DMS114 treated with DMSO at 0.1 percent for 48 hours (cell line): ENCODE results near the gene GRHL1.

Source experiments
- DNase-seq: peaks from one replicate; lab custom pipeline; 2025; ENCODE audit not compliant: unreplicated experiment; lab: John Stamatoyannopoulos, UW

GRHL1 gene

DNA sequence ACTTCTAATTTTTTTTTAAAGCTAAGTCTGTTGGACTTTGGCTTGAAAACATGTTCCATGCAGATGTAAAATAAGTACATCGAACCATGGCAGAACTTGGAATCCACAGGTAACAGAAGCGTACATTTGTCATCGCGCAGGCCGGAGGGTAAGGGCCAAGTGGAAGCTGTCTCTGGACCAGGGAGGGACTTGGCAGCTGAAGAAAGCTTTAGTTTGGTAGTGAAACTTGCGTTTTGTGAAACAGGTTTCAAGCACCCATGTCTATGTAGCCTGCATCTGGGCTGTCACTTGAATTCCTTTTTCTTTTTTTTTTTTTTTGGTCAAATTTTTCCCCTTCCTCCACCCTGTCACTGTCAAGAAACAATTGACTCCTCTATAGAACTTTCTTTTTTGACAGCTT is 20.4 kb downstream of the GRHL1 start:
- no peak for DNase-seq

DNA sequence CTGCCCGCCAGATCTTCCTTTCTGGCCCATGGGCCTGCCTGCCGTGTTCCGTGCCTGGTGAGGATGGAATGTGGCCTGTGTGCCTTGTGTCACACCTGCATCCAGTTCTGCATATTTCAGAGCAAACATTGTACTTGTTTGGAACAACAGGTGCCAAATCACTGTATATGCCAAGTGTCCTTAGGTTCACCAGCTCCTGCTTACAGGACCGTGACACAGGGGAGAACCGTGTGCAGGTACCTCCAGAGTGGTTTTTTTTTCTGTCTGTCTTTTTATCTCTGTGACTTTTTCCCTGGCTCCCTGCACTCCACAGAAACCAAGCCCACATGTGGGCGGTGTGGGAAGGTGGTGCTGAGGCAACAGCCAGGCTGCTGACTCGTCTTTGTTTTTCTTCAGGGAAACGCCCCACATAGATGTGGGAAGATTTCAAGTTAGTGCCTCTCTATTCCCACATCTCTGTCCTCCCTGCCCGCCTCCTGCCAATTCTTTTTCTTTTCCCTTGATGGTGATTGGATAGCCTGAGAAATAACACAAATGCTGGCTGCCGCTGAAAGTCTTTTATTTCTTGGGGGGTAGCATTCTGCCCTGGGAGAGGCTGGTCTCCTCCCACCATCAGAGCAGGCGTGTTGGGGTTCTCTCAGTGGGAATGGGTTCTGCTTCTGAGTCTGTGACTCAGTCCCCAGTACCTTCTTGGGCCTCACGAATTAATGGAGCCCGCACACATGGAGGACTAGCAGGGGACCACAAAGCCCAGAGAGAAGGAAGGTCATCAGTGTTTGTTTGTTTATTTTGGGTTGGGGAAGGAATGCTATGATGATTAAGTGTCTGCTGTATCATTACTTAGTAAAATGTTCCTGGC is 21.4 kb downstream of the GRHL1 start:
- DNase-seq, result no peak

DNA sequence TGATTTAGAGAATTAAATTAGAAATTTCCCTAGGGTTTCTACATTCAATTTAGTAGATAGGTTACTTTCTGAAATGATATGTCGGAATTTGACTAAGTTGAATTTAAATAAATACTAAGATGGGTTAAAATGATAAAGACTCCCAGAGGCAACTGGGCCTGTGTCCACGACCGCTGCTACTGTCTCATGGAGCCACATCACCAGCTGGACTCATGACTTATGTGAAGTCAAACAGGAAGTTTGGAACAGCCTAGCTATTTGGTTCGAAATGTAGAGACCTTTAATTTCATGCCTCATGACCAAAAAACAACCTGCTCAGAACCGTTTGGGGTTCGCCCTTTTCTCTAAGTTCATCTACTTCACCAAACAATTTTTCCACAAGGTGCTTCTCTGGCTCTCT is 22.2 kb downstream of the GRHL1 start:
- no peak for DNase-seq

DNA sequence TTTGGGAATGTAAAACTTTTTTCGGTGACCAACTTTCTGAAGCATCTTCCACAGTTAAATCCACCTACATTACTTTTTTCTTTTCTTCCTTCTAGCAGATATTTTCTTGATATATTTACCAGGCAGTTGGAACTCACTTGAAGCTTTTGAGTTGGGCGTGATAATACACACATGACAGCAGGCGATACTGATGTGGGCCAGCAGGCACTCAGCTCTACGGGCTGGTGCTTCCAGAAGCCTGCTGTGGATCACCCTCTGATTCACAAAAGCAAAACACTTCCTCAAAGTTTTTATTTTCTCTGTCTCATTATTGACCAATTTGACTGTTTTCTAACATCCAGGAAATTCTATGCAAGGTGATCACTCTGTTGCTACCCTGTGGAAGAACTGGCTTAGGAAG is 22.9 kb downstream of the GRHL1 start:
- DNase-seq, result no peak

DNA sequence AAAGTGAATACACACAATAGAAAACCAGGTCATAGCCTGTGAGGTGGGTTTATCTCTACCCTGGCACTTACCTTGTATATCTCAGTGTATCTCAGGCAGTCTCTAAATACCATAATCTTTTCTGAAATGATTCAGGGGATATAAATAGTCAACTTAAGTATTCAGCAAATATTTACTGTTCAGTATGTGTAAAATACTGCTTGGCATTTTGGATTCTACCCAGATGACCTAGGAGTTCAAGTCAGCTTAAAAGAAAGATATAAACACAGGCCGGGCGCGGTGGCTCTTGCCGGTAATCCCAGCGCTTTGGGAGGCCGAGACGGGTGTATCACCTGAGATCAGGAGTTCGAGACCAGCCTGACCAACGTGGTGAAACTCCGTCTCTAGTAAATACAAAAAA is 23.8 kb downstream of the GRHL1 start:
- DNase-seq, result no peak

DNA sequence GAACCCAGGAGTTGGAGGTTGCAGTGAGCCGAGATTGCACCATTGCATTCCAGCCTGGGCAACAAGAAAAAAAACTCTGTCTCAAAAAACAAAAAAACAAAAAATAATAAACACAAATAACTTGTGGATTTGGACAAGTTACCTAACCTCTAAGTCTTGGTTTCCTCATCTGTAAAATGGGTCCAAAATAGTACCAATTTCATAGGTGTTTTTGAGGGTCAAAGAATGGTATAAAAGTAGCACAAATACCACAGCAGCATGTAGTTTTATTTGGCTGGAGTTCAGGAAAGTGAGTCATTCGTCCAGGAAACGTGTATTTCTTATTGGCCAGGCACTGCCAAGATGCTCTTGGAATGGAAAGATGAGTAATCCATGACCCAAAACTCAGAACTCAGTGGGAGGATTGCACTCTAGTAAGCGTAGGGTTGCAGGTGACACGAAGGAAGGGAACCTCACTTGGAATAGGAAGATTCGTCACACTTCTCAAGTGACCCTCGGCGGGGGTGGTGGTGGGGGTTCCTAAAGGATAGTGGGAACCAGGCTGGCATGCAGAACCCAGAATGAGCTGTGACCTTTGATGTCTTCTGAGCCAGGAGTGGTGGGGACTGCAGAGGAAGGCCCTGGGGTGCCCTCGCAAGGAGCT is 24.4 kb downstream of the GRHL1 start:
- no peak for DNase-seq

DNA sequence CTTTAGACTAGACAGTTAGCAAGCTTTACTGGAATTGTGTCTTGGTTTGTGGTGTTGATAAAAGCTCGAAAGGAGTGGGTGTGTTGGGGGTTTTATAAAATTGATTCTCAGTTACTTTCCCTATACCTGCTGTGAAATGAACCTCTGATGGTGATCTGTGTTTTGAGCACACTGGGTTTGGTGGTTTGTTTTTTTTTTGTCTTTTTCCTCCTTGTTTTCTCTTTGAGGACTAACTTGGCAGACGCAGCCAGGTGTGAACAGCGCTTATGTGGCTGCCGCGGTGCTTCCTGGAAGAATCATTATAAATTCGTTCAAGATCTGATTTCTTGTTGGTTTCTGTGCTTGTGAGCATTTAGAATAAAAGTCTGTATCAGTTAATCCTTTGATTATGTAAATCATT is 28.5 kb downstream of the GRHL1 start:
- no peak for DNase-seq

DNA sequence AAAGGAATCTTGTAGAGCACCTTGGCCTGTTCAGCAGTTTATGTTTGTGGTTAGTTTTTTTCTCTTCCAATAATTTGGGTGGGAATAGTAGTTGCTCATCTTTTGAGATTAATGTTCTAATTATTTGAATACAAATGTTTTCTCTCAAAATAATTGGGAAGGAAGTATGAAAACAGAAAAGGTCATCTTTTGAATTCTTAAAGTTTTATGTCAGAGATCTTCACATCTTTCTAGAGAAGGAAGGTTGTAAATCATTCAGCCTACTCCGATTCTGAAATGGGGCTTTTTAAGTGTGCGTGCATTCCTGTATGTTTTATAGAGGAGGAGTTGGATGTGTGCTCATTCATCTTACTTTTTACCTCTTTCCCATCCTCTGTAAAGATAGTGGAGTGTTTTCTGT is 29.0 kb downstream of the GRHL1 start:
- no peak for DNase-seq

DNA sequence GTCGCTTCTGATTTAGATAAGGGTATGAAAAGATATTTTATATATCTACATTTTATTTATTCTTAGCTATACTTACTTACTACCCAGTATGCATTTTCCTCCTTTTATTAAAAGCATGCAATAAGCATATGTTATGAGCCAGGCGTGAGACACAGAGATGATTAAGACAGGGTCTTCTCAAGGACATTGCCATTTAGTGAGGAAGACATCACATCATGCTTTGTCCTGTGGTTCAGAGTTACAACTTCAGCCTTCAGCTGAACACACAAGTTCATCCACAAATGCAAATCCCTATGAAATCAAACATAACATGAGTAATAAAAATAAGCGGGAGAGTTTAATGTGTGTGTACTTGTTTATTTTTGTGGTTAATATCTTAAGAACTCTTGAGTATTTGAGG is 30.2 kb downstream of the GRHL1 start:
- DNase-seq, result no peak

DNA sequence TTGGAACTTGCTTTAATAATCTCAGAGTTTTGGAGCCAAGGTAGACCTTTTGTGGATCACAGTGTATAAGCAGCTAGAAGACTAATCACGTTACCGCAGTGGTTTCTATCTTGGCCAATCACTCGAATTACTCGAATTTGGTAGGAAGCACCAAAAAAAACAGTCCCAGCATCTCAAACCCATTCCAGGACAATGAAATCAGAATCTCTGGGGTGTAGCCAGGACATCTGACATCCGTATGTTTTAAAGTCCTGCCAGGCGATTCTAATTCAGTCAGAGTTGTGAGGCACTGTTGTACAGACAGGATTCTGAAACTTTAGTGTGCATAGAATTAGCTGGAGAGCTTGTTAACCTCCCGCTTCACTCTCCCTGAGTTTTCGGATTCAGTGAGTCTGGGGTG is 30.8 kb downstream of the GRHL1 start:
- no peak for DNase-seq

DNA sequence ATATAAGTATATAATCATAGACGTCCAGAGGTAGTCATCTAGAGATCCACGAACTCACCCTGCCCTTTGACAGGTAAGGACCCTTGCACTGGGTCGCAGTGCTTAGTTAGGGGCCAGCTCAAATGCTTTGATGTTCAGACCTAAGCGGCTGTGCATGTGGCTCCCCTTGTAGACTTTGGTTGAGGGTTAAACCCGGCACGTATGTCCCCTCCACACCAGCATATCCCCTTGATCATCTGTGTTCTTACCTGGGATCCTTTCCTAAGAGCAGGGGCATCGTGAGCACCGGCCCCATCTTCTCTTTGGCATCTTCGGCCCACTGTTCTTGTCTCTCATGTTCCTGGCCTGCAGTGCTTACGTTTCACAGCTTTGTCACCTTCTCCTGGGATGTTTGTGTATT is 31.4 kb downstream of the GRHL1 start:
- DNase-seq, result no peak

DNA sequence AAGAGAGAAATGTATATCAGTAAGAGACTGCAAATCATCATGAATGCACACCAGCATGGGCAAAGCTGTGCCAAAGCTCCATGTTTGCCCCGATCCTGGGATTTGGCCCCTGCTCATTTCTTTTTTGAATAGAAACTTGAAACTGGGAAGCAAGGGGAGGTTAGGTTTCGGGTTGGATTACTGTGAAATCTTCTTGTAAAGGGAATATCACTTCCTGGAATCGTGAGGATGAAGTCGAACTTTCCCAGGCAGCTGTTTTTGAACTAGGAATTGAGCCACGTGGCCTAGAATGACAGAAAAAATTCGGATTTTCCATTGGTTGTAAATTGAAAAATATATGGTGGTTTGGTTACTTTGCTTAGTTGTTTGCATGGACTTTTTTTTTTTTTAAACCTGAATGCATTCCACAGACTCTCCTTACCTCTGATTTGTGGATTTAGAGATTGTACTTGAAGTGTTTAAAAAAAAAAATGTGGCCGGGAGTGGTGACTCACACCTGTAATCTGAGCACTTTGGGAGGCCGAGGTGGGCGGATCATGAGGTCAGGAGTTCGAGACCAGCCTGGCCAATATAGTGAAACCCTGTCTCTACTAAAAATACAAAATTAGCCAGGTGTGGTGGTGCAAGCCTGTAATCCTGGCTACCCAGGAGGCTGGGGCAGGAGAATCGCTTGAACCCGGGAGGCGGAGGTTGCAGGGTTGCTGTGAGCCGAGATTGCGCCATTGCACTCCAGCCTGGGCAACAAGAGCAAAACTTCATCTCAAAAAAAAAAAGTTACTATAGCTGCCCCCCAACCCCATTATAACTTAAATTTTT is 32.1 kb downstream of the GRHL1 start:
- no peak for DNase-seq

DNA sequence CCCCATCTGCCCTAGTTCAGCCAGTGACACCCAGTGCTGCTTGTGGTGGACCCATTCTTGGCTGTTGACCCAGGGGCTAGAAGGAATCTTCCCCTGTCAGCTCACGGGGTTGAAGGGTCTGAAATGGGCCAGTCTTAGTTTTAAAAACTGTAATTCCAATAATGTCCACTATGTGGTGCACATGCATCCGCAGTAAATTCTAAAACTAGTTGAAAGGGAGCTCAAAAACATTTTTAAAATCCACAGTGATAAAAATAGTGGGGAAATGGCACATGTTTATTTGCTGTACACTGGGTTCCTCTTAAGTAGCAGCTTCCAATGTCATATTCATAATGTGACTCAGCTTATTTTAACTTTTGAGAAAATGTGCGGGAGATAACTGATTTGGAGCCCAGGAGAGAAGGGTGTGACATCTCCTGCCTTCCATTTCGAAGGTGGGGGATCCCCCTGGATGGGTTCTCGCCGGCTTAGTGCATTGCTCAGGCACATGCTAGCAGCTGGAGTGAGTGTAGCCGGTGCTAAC is 32.8 kb downstream of the GRHL1 start:
- peak; percentile 42 for DNase-seq

DNA sequence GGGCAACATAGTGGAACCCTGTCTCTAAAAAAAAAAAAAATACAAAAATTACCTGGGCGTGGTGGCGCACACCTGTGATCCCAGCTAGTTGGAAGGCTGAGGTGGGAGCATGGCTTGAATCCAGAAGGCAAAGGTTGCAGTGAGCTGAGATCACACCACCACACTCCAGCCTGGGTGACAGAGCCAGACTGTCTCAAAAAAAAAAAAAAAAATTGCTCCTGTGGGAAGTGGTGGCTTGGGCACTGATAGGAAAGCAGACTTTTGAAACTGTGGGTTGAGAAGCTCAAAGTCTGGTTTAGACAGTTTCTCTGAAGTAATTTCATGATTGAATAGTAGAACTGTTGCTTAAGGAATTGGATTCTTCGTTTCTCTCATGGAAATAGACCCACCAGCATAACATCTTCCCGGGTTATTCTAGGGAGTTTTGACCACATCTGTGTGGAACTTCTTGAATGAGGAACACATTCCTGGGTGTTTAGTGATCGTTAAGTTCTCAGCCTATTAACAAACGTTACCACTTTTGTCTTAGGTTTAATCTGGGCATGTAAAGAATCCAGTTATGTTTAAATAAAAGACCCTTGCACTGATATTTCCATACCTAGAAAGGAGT is 33.5 kb downstream of the GRHL1 start:
- no peak for DNase-seq

DNA sequence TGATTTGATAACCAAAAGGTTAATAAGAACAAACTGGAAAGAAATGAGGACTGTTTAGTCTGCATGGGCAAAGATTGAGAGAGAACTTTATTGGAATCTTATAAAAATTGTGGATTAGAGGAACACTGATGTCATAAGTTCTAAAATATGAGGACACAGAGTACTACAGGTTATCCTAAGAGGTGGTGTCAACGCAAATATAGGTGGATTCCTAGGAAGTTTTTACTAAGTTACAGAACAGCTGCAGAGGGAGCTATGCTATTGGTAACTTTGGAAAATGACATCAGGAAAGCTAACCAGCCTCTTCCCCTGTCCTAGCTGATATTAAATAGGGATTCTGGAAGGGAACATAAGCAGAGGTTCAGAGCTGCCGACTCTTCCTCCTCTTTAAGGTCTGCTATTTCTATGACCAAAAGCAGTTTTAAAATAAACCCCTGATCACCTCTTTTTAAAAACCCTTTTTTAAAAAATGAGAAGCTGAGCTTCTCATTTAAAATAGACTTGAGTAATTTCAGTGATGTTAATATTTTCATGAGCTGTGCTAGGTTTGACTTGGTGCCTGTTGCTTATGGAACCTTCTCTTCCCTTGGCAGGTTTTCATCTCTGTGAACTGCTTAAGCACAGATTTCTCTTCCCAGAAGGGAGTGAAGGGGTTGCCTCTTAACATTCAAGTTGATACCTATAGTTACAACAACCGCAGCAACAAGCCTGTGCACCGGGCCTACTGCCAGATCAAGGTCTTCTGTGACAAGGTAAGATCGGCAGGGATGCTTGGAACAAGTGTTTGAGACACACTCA is 34.2 kb downstream of the GRHL1 start:
- DNase-seq, result no peak

DNA sequence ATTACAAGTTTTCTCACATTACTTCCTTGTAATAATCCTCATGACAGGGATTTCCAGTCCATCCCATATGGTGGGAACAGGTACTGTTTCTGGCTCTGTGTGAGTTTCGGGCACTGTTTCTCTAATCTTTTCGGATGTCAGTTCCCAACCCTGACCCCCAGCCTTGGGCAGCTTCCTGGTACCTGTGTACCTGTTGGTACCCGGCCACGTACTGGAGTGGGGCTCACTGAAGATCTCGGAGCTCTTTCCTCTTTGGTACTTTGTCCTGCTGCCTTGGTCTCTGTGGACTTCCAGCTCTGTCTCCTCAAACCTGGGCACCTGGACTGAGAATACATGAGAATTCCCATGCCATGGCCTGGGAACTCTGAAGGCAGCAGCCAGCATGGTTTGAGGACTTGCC is 36.8 kb downstream of the GRHL1 start:
- DNase-seq, result no peak

DNA sequence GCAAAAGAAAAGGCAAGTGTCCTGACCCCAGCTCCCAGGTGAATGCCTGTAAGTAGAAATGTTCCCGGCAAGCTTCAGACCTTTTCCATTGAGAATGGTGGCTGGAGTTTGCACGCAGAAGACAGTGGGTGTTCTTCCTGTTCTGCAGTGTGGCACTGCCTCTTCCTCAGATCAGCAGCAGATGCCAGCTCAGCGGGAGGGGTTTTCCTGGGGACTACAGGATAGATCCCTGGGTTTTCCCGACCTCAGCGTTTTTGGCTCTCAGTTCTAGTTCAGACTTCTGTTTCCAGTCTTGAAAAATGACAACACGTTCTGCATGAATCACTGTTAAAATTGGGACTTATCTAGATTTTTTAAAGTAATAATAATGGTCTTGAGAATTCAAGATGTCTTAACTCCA is 39.2 kb downstream of the GRHL1 start:
- DNase-seq, result no peak

DNA sequence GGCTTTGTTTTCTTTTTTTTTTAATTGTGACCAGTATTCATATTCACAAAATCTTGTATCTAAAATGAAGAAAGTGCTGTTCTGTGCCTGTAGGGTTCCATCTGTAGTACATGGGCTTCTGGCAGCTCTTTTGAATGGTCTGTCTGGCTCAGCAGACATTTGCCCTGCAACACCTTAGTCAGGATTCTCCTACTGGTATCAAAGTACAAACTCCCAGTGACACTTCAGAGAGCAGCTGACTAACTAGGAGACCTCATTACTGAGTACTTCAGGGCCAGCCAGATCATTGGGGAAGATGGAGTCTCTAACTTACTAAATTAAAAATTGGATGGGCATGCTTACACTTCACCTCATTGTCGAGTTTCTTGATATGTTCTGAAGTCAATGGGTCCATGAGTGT is 39.7 kb downstream of the GRHL1 start:
- no peak for DNase-seq

DNA sequence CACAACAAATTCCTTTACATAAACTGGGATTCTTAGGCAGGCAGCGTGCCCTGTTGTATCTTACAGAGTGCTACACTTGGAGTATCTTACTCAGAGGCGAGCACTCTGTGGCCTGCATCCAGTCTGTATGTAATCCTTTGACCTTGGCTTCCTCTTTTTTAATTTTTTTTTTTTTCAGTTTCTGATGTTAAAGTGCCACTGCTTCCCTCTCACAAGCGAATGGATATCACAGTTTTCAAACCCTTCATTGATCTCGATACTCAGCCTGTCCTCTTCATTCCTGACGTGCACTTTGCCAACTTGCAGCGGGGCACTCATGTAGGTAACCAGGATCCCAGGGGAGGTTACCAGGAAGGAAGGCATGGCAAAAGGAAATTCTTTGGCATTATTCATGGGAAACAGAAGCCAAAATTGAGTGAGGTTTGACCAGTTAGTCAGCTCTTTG is 40.4 kb downstream of the GRHL1 start:
- DNase-seq, result no peak

DNA sequence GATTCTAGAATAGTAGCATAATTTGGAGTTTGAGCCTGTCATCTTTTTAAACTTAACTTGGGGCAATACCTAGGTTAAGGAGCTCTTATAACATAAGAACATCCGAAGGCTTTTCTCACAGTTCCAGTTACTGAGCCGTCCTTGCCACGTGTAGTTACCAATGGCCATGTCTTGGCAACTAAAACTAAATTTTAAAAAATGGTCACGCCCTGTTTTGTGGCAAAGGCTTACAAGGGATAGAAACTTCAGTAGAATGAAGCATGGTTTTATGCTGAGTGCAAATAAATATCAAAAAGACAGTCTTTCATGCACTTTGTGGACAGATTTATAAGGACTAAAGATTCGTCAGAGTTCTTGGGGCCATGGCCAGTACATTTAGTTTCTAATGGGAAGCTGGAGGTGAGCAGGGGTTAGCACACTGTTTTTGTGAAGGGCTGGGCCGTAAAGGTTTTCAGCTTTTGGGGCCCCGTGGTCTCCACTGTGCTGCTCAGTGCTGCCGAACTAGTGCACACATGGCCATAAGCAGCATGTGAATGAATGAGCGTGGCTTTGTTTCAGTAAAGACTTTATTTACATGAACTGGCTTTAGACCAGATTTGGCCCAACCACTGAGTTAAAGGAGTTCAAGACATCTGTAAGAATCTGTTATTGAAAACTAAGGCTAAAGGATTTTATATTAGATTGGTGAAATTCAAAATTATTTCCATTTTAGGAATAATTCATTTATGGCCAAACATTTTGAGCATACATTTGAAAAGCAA is 41.1 kb downstream of the GRHL1 start:
- DNase-seq, result no peak
